ENCODE measurements around the gene GNB1L.

GRCh38 chr22:19812910-19813309 is 41.8 kb downstream of the GNB1L start:
- TF ChIP-seq, protein P1, sequence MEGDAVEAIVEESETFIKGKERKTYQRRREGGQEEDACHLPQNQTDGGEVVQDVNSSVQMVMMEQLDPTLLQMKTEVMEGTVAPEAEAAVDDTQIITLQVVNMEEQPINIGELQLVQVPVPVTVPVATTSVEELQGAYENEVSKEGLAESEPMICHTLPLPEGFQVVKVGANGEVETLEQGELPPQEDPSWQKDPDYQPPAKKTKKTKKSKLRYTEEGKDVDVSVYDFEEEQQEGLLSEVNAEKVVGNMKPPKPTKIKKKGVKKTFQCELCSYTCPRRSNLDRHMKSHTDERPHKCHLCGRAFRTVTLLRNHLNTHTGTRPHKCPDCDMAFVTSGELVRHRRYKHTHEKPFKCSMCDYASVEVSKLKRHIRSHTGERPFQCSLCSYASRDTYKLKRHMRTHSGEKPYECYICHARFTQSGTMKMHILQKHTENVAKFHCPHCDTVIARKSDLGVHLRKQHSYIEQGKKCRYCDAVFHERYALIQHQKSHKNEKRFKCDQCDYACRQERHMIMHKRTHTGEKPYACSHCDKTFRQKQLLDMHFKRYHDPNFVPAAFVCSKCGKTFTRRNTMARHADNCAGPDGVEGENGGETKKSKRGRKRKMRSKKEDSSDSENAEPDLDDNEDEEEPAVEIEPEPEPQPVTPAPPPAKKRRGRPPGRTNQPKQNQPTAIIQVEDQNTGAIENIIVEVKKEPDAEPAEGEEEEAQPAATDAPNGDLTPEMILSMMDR (conservative IDR thresholded peaks at IDR 0.05 in 1 of 2, IDR thresholded peaks at IDR 0.05 in 1 of 2; ENCODE audit: extremely low read depth in 1 of 2, insufficient read depth in 1 of 2, low read depth in 1 of 2, low read length in 2 of 2) = no peak
- TF ChIP-seq EZH2 (IDR thresholded peaks at IDR 0.05; ENCODE audit: borderline replicate concordance, low read length) = no peak
